HG02970 (cell line): ENCODE data around the gene HIPK1.
A peak's percentile ranks its signal among the peaks of the same experiment; 100 is the strongest.

Experiments
- ATAC-seq: cut with Tn5 transposase; IDR thresholded peaks from one replicate; pipeline ENCODE4 v1.9.1; 2021; ENCODE audit warnings: mild to moderate bottlenecking, moderate library complexity, moderate number of reproducible peaks; ENCODE audit not compliant: unreplicated experiment, low FRiP score

HIPK1 gene

DNA sequence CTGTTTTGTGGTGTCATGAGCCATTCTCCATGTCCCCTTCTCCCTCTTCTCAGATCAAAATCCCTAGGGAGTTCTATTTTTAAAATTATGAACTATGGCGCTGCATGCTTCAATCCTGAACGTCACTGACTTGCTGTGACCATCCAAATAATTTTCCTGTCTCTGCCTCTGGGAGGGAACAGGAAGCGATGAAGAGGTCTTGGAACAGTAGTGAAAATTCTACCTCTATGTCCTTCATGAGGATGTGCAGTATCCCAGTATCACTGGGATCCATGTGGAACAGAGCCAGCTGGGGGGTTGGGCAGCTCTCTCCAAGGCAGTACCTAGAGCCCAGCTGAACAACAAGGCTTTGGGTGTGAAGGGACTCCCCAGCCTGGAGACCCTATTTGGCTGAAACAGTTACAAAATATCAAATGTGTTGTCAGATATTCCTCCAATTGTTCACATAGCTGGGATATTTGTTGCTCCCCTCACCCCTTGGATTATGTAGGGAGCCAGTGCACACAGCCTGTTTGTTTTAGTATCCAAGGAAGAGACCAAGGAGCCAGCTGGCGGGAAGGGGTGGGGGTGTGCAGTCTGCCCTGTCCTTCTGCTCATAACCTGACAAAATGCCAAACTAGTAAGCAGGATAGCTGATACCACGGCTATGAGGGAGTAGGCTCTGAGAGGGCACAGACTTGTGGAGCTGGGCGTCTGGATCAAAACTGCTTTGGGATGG, 16.4 kb upstream of the HIPK1 start:
- ATAC-seq, result no peak

DNA sequence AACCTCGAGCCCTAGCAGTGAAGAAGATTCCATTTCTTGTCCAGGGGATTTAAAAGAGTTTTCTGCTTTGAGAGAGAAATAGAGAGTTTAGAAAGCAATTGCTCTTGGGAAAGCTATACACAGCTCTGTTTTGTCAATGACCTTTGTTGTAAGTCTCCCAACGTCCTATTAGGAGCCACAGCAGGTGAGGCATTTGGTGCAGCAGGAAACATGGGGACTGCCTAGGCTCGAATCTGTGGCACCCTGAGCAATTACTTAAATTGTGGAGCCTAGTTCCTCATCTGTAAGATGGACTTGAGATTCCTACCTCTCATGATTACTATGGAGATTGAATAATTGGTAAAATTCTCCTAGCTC, 15.8 kb upstream of the HIPK1 start:
- no peak for ATAC-seq

DNA sequence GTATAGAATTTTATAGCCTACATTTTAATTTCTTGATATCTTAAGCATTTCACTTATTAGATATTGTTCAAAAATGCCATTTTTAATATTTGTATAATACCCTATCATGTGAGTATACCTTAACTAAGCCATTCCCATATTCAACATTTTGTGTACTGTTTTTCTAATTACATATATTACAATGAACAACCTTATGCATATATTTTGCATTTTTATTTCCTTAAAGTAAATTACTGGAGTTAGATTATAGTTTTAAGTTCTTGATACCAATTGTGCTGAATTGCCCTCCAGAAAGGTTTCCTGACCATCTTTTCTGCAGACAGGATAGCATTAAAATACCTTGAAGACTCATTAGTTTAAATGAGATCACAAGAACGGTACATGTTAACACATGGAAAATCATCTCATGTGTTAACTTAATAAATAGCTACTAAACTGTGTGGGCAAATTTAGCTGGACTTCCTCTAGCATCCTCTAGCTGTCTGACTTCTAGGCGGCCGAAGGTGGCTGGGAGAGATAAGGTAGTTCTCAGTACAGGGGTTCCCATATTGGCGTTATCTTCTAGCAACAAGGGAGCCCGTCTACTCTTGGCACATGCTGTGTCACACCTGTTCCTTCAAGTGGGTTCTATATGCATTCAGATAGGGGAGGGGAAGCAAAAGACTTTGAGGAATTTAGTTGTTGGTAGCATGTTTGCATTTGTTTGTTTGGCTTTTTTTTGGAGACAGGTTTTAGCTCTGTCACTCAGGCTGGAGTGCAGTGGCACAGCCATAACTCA, 15.0 kb upstream of the HIPK1 start:
- no peak for ATAC-seq

DNA sequence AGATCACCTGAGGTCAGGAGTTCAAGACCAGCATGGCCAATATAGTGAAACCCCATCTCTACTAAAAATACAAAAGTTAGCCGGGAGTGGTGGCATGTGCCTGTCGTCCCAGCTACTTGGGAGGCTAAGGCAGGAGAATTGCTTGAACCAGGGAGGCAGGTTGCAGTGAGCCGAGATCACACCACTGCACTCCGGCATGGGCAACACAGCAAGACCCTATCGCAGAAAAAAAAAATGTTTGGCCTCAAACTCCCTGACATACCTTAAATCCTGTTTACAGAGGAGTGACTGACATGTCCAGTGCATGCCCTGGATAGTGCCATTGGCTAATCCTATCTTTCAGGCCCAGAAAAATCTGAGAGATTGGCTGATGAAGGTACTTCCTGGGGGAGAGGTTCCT, 12.2 kb upstream of the HIPK1 start:
- ATAC-seq, result no peak

DNA sequence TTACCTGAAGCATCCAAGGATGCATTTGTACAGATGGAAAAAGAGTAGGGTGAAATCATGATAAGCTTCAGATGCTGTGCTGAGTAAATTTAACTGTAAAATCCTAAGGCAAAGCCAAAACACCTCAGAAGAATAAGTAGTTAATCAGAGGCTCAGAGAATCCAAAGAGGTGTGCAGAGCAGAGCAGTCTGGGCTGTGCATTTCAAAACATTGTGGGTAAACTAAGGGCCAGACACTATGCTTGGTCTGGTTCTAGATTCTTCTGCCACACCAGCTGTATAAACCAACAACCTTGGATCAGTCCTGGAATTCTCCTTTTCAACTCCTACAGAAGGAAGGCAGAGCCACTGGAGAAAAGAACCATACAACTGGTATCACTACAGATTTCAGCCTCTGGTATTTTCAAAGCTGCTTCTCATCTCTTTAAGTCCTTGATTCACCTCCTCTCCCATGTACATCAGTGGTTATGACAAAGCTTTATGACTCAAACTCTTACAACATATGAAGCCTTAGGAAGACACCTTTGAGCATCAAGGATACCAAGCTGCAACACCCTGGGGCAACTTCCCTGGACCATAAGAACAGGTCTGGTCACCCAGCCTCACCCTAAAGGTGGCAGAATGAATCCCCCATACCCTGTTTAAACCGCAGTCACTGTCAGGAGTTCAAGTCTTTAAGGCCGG, 11.6 kb upstream of the HIPK1 start:
- ATAC-seq, result no peak

DNA sequence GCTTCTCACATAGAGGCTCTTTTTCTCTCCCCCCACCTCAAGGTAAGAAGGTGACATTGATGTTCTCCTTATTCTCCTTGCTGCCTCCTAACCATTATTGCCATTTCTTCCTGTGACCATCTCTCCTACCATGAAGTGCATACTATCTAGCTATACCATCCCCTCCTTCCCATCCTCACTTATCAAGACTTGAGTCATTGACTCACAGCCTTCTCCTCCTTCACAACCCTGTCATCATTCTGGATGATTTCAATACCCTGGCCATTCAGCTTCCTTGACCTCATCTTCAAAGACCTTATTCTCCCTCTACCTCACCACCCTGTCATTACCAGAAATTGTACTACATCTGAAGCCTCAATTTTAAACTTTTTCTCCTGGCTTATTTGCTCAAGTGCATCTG, 10.9 kb upstream of the HIPK1 start:
- no peak for ATAC-seq

DNA sequence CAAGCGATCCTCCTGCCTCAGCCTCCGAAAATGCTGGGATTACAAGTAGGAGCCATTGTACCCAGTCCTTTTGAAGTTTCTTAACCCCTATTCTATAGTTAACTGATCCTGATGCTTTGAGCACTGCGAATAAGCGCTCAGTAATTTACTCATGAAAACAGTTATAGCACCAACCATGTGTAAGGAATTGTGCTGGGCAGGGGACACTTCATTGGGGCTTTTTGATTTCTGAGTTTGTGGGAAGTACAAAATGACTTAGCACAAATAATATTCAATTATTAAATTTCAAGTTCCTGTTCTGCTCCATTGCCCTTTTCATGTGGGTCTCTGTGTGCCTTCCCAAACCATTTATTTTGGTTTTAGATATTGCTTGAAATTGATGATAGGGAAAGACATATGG, 6.2 kb upstream of the HIPK1 start:
- no peak for ATAC-seq

DNA sequence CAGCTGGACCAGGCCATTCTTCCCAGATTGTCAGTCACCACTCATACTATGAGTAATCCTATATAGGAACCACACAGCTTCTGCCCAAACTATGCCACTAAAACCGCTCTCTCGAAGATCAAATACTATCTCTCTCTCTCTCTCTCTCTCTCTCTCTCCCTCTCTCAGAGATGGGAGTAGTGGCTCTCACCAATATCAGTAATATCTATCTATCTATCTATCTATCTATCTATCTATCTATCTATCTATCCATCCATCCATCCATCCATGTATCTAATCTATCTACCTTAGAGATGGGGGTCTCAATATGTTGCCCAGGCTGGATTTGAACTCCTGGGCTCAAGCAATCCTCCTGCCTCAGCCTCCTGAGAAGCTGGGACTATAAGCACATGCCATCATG, 4.7 kb upstream of the HIPK1 start:
- ATAC-seq, result no peak

DNA sequence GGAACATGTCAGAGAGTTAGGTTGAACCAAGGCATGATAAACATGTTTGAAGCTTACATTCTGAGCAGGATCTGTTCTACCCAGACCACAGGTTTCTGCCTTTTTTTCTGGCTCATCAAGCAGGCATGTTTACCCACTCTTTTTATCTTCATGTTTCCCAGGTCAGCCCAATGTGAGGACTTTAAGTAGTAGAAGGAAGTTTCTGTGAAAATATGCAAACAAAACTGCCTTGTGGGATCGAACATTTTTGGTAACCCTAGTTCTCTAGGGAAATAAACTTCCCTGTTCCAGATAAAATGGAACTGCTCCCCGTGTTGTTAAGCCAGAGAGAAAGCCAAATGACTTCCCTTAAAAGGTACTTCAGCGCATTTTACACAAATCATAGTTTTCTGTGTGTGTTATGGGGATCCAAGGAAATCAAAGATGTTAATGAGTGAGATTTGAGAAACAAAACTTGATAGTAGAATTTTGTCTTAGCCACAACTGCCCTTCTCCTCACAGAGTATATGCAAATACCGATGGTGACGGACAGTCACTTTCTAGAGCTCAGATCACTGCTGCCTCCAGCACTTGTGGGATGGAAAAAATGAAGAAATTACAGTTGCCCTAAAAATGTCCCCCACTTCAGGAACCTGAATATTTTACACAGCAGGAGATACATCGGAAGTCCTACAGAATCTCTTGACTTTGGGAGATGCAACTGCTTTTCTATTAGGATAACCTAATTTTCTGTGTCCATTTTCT, 765 bp upstream of the HIPK1 start:
- ATAC-seq, result no peak

DNA sequence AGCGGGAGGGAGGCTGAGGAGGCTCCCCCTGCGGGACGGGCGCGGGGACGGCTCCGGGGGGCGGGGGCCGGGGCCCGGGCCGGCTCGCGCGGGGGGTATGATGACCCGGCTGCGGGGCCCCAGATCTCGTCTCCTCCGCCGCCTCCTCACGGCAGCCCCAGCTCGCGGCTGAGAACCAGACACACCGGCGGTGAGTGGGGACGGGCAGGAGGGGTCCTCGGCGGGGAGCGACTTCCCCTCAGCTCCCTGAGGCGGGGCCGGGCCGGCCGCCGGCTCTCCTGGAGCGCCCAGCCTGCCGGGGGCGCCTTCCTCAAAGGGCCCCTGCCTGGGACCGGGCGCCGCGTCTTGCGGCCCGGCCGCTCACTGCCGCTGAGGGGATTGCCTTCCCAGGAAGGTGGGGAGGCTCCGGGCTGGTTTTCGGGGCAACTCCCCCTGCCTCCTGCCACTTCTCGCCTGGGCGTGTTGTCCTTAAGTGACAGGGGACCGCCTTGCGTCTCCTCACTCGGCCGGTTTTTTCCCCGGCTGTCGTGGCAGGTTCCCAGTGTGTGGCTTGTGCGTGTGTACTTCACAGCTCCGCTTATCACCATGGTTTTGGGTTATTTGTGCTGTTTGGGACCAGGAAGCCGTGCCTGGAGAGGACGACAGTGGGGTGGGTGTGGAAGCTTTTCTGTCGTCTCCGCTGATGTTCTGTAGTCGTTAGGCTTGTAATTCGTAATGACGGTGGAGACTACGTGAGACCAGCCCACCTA, 800 bp downstream of the HIPK1 start:
- ATAC-seq, result peak; percentile 31

DNA sequence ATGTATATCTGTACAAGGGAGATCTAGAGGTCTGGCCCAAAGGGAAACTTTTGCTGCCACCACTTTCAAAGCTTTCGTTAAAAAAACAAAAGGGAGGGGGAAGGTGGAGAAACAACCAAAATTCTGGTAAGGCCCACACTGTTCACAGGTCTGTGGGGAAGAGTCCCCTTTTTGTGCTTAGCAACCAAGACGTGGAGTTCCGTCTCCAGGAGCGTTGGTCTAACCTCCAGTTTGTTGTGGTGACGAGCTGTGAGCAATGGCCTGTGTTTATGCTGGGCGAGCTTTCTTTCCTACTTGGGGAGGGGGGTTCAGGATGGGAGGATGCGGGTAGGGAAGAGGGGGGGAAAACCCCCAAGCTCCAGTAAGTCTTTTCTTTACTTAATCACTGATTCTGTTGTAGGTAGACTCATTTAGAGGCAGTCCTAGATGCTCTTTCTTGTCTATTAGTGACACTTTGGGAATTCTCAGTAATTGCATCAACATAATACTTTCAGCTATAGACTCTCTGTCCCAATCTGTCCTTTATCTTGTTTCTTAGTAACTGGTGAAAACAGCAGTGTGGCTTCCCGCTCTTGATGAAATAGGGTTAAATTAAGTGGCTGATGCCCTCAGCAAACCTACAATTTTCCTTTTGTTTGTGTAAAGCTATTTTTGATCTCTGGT, 1.5 kb downstream of the HIPK1 start:
- ATAC-seq, result peak; percentile 25

DNA sequence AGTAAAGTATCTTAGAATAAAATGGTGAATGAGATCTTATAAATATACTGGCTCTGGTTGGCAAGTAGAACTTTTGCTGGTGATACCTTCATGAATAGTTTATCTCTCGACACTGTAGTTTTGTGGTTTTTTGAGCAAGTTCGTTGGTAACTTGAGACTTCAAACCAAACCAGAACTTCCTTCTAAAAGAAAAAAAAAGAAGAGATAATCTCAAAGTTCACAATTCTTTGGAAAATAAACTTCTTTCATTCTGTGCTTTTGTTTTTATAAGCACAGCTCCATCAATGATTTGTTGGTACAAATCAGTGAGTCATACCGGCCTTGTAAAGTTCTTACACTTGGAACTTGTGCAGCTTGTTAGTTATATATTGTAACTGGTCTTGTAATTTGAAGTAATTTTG, 2.3 kb downstream of the HIPK1 start:
- no peak for ATAC-seq

DNA sequence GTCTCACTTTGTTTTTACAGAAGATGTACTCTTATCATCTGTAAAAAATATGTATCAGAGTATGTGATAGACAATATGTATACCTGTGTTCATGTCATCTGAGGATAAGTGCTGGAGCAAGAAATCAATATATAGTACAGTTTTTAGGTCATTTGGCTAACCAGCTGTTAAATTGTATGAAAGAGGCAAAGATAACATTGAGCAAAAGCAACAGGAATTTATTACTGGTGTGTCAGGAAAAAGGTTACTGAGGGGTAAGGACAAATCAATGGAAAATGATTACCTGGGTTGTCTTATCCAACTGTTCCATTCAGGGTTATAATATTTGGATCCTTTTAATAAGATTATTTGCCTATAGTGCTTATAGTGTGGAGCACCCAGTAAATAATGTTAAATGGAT, 4.9 kb downstream of the HIPK1 start:
- ATAC-seq, result no peak

DNA sequence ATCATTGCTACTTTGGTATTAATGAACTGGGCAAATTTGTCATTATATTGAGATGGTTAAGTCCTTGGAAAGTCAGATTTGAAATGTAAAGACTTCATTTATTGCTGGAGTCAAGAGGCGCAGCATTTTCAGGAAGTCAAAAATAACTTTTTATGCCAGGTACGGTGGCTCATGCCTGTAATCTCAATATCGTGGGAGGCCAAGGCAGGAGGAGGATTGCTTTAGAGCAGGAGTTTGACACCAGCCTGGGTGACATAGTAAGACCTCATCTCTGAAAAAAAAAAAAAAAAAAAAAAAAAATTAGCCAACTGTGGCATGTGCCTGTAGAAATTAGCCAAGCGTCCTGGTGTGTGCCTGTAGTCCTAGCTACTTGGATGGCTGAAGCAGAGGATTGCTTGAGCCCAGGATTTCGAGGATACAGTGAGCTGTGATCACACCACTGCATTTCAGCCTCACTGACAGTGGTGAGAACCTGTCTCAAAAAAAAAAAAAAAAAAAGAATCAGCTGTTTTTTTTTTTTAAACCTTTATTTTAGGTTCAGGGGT, 5.5 kb downstream of the HIPK1 start:
- no peak for ATAC-seq

DNA sequence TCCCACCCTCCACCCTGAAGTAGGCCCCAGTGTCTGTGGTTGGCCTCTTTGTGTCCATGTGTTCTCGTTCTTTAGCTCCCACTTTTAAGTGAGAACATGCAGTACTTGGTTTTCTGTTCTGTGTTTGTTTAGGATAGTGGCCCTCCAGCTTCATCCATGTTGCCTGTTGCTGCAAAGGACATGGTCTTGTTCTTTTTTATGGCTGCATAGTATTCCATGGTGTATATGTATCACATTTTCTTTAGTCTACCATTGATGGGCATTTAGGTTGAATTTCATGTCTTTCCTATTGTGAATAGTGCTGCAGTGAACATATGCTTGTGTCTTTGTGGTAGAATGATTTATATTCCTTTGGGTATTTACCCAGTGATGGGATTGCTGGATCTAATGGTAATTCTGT, 6.1 kb downstream of the HIPK1 start:
- ATAC-seq, result no peak

DNA sequence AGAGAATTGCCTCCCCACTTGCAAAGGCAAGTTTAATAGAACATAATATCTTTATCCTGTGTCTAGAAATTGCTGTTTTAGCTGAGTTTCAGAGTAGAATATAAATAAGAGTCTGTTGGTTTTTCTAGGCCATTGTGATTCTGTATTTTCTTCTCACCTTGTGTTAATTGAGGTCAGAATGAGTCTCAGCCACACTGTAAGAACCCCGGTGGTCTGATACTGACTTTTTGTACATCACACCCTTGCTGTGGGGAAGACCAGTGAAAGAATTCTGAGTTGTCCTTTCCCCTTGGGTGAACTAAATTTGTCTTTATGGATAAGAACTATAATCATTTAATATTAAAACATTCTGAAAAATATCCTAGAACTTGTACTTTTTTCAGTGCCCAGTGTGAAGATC, 6.8 kb downstream of the HIPK1 start:
- ATAC-seq, result no peak

DNA sequence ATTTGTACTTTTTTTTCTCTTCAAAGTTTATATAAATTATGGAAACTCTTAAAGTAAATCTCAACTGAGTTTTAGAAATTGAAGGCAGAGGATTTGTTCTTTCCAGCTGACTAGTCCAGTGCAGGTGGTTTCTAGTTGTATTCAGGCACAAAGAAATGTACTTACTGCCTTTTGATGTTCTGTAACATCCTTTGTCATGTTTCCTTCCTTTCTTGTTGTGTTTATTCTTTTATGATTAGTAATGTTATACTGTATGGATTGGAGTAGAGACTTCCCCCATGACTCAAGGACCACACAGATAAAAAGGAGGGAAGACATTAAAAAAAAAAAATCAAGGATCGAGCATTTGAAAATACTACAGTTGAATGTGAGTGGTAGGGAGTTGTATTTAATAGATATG, 8.0 kb downstream of the HIPK1 start:
- no peak for ATAC-seq

DNA sequence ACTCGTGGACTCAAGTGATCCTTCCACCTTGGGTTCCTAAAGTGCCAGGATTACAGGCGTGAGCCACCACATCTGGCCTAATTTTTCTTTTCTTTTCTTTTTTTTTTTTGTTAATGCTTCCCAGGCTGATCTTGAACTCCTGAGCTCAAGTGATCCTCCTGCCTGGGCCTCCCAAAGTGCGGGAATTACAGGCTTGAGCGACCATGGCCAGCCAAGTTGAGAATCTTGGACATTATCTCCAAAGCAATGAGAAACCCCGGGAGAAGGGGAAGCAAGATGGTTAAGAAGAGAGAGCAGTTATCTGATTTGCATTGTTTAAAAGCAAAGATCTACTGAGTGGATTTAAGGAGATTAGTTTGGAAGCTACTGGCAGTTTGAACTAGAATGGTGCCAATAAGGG, 9.1 kb downstream of the HIPK1 start:
- no peak for ATAC-seq

DNA sequence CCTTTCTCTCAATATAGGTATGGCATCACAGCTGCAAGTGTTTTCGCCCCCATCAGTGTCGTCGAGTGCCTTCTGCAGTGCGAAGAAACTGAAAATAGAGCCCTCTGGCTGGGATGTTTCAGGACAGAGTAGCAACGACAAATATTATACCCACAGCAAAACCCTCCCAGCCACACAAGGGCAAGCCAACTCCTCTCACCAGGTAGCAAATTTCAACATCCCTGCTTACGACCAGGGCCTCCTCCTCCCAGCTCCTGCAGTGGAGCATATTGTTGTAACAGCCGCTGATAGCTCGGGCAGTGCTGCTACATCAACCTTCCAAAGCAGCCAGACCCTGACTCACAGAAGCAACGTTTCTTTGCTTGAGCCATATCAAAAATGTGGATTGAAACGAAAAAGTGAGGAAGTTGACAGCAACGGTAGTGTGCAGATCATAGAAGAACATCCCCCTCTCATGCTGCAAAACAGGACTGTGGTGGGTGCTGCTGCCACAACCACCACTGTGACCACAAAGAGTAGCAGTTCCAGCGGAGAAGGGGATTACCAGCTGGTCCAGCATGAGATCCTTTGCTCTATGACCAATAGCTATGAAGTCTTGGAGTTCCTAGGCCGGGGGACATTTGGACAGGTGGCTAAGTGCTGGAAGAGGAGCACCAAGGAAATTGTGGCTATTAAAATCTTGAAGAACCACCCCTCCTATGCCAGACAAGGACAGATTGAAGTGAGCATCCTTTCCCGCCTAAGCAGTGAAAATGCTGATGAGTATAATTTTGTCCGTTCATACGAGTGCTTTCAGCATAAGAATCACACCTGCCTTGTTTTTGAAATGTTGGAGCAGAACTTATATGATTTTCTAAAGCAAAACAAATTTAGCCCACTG, 11.5 kb downstream of the HIPK1 start:
- ATAC-seq, result no peak
